Measurements from ENCODE around the gene CRISPLD2.
A peak's percentile ranks its signal among the peaks of the same experiment; 100 is the strongest.

Gene CRISPLD2

GRCh38 chr16:84819644-84820304, at the start of gene CRISPLD2:
Gene CRISPLD2, plus strand, starts transcription at chr16:84819985. Its CDS starts 18,511 bp downstream, at chr16:84838496.
- peak; percentile 99 for DNase-seq

GRCh38 chr16:84773312-84773711, 46.5 kb upstream of the CRISPLD2 start:
- DNase-seq, result no peak

GRCh38 chr16:84774810-84775209, 45.0 kb upstream of the CRISPLD2 start:
- DNase-seq, result no peak

- DNase-seq, result no peak
Observed at GRCh38 chr16:84775262-84775810, 44.4 kb upstream of the CRISPLD2 start.

GRCh38 chr16:84777435-84777834, 42.4 kb upstream of the CRISPLD2 start:
- no peak for DNase-seq

- DNase-seq, result no peak
Observed at GRCh38 chr16:84778720-84779119, 41.1 kb upstream of the CRISPLD2 start.

GRCh38 chr16:84780063-84780462, 39.7 kb upstream of the CRISPLD2 start:
- no peak for DNase-seq

GRCh38 chr16:84780544-84781376, 39.0 kb upstream of the CRISPLD2 start:
- no peak for DNase-seq

GRCh38 chr16:84782846-84783245, 36.9 kb upstream of the CRISPLD2 start:
- no peak for DNase-seq

GRCh38 chr16:84785843-84786581, 33.8 kb upstream of the CRISPLD2 start:
- DNase-seq, result no peak

- no peak for DNase-seq
Observed at GRCh38 chr16:84786605-84787262, 33.1 kb upstream of the CRISPLD2 start.

- DNase-seq, result no peak
Observed at GRCh38 chr16:84787263-84787622, 32.5 kb upstream of the CRISPLD2 start.

GRCh38 chr16:84788920-84789391, 30.8 kb upstream of the CRISPLD2 start:
- DNase-seq, result no peak

GRCh38 chr16:84789431-84789830, 30.4 kb upstream of the CRISPLD2 start:
- no peak for DNase-seq

GRCh38 chr16:84790301-84790700, 29.5 kb upstream of the CRISPLD2 start:
- no peak for DNase-seq

GRCh38 chr16:84791088-84791487, 28.7 kb upstream of the CRISPLD2 start:
- no peak for DNase-seq

GRCh38 chr16:84791501-84791900, 28.3 kb upstream of the CRISPLD2 start:
- no peak for DNase-seq

GRCh38 chr16:84794186-84794585, 25.6 kb upstream of the CRISPLD2 start:
- DNase-seq, result no peak

- DNase-seq, result no peak
Observed at GRCh38 chr16:84794626-84795025, 25.2 kb upstream of the CRISPLD2 start.

- DNase-seq, result no peak
Observed at GRCh38 chr16:84795329-84796053, 24.3 kb upstream of the CRISPLD2 start.

GRCh38 chr16:84800158-84800978, 19.4 kb upstream of the CRISPLD2 start:
- no peak for DNase-seq

Measured in 8988T (cell line).